GM18511 (cell line): Measurements from ENCODE around the gene EGFL7.

Experiments used
- ATAC-seq: cut with Tn5 transposase; IDR thresholded peaks from one replicate; pipeline ENCODE4 v1.9.1; 2021; ENCODE audit warnings: mild to moderate bottlenecking, moderate library complexity; ENCODE audit not compliant: unreplicated experiment

EGFL7 gene

GRCh38 chr9:136714096-136714892 lies 51.6 kb downstream of the EGFL7 start:
- ATAC-seq, result no peak

GRCh38 chr9:136714893-136715274 lies 52.2 kb downstream of the EGFL7 start:
- ATAC-seq, result no peak

GRCh38 chr9:136717399-136717798 lies 54.7 kb downstream of the EGFL7 start:
- no peak for ATAC-seq

- no peak for ATAC-seq
Observed at GRCh38 chr9:136718345-136719194, 55.9 kb downstream of the EGFL7 start.

GRCh38 chr9:136719195-136719880 lies 56.6 kb downstream of the EGFL7 start:
- ATAC-seq, result no peak

- ATAC-seq, result no peak
Observed at GRCh38 chr9:136720251-136720897, 57.7 kb downstream of the EGFL7 start.

- no peak for ATAC-seq
Observed at GRCh38 chr9:136720898-136721338, 58.2 kb downstream of the EGFL7 start.

- no peak for ATAC-seq
Observed at GRCh38 chr9:136721339-136722092, 58.8 kb downstream of the EGFL7 start.
